Uterus (tissue), 4 donors: ENCODE results near the gene ARAF. TPM values are rescaled to one million over a fixed set of nuclear protein-coding genes. Genes with fewer than 3 reads are reported as not detected.

ENCODE experiments used
- DNase-seq, 2 donors: peaks; one replicate each; pipeline ENCODE4 v3.0.0-alpha.2; 2019 to 2020
- H3K27ac ChIP-seq, 2 donors: fragments of 200-600 bp; sonication (generic); 1 replicate in 1 of 2; 2 replicates in 1 of 2; pipeline ENCODE4 v1.5.1; 2016 to 2018
- H3K27me3 ChIP-seq, 2 donors: fragments of 200-600 bp; sonication (generic); one replicate each; pipeline ENCODE4 v1.5.1; 2018 to 2019; ENCODE audit warnings: control low read depth in 1 of 2
- H3K36me3 ChIP-seq, 2 donors: fragments of 200-600 bp; sonication (generic); one replicate each; pipeline ENCODE4 v1.5.1; 2019; ENCODE audit warnings: control low read depth in 1 of 2
- H3K4me1 ChIP-seq, 2 donors: fragments of 200-600 bp; sonication (generic); one replicate each; pipeline ENCODE4 v1.5.1; 2018 to 2019; ENCODE audit warnings: control low read depth in 1 of 2
- H3K4me3 ChIP-seq, 2 donors: fragments of 200-600 bp; sonication (generic); 1 replicate in 1 of 2; 2 replicates in 1 of 2; pipeline ENCODE4 v1.5.1; 2018 to 2019; ENCODE audit warnings: mild to moderate bottlenecking in 1 of 2
- H3K9me3 ChIP-seq, 2 donors: fragments of 200-600 bp; sonication (generic); one replicate each; pipeline ENCODE4 v1.5.1; 2019; ENCODE audit warnings: control low read depth in 1 of 2
- POLR2A ChIP-seq, 2 donors: fragments of 450-650 bp; IDR thresholded peaks; one replicate each; pipeline ENCODE4 v1.6.1; 2016; ENCODE audit warnings: antibody characterized with exemption in 2 of 2, mild to moderate bottlenecking in 1 of 2, moderate library complexity in 1 of 2
- intact Hi-C: fragments of 100-400 bp; cut with DNase I; formaldehyde crosslinking; loops from one replicate; pipeline ENCODE4 v1.15.1; 2023; ENCODE audit warnings: low total_unique reads
- total RNA-seq, 4 donors: library from RNA; depleted of rRNA in 3 of 4; stranded (reverse); fragments of >200 nt in 3 of 4; gene quantifications; one replicate each; pipeline versions ENCODE4 v1.1.0 to v1.2.4, GENCODE V29; 2014 to 2023
- TF ChIP-seq, protein P1 (sequence below), 4 experiments: fragments of 200-600 bp in 2 of 4; fragments of 450-650 bp in 2 of 4; sonication (generic) in 2 of 4; IDR thresholded peaks; one replicate each; pipeline ENCODE4 v1.5.1; 2016 to 2019; ENCODE audit warnings: antibody characterized with exemption in 4 of 4, mild to moderate bottlenecking in 2 of 4, moderate library complexity in 1 of 4
- donor health status: DM: yes; HTN: yes; CAD: no.

ARAF gene
- total RNA-seq, 4 donors from 2014 or later: 5.6 to 65.6 (median 17.6) TPM

DNA sequence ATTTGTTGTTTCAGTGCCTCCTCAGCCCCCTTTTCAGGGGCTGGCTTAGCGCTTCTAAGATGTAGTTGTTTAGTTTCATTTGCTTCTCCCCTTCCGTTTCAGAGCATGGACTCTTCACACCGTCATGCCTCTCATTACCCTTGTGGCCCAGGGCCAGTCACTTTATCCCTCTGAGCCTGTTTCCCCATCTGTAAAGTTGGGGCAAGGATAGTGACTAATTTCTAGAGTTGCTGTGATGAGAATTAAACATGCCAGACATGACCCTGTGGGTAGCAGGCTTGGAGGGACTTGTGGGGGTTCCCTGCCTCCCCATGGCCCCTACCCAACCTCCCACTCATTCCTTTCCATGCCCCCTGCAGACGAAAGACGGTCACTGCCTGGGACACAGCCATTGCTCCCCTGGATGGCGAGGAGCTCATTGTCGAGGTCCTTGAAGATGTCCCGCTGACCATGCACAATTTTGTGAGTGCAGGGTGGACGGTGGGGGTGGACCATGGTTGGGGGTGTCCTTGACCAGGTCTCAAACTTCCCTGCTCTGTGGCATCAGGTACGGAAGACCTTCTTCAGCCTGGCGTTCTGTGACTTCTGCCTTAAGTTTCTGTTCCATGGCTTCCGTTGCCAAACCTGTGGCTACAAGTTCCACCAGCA lies 3.6 kb downstream of the ARAF start:
- intact Hi-C loops: no loop called here
- H3K27ac ChIP-seq: no peak overlapping the region
- DNase-seq: no peak
- TF ChIP-seq POLR2A (IDR thresholded peaks at IDR 0.05): no peak
- TF ChIP-seq, protein P1, sequence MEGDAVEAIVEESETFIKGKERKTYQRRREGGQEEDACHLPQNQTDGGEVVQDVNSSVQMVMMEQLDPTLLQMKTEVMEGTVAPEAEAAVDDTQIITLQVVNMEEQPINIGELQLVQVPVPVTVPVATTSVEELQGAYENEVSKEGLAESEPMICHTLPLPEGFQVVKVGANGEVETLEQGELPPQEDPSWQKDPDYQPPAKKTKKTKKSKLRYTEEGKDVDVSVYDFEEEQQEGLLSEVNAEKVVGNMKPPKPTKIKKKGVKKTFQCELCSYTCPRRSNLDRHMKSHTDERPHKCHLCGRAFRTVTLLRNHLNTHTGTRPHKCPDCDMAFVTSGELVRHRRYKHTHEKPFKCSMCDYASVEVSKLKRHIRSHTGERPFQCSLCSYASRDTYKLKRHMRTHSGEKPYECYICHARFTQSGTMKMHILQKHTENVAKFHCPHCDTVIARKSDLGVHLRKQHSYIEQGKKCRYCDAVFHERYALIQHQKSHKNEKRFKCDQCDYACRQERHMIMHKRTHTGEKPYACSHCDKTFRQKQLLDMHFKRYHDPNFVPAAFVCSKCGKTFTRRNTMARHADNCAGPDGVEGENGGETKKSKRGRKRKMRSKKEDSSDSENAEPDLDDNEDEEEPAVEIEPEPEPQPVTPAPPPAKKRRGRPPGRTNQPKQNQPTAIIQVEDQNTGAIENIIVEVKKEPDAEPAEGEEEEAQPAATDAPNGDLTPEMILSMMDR (IDR thresholded peaks at IDR 0.05): no peak
- H3K27me3 ChIP-seq: no peaks in the 10 kb centered on the region
- no peaks in the 10 kb centered on the region for H3K9me3 ChIP-seq
- no peak overlapping the region for H3K4me3 ChIP-seq
- H3K4me1 ChIP-seq: no peaks in the 10 kb centered on the region
- no peaks in the 10 kb centered on the region for H3K36me3 ChIP-seq

DNA sequence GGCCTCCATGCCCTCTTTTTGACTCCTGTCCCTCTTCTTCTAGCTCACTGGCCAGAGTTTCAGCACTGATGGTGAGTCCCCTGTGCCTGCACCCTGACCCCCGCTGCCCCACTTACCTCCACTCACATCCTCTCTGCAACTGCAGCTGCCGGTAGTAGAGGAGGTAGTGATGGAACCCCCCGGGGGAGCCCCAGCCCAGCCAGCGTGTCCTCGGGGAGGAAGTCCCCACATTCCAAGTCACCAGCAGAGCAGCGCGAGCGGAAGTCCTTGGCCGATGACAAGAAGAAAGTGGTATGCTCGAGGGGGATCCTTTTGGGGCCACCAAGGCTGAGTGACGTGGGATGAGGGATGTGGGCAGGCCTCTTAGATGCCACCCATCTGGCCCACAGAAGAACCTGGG lies 5.8 kb downstream of the ARAF start:
- intact Hi-C loops: no loop called here
- Histone ChIP-seq H3K27me3 (no peaks in the 10 kb centered on the region), H3K4me3 (no peak overlapping the region), H3K36me3 (no peaks in the 10 kb centered on the region), H3K4me1 (no peaks in the 10 kb centered on the region), H3K9me3 (no peaks in the 10 kb centered on the region), H3K27ac (no peak overlapping the region)
- DNase-seq: no peak
- TF ChIP-seq POLR2A (IDR thresholded peaks at IDR 0.05): no peak
- TF ChIP-seq, protein P1 (IDR thresholded peaks at IDR 0.05): no peak

DNA sequence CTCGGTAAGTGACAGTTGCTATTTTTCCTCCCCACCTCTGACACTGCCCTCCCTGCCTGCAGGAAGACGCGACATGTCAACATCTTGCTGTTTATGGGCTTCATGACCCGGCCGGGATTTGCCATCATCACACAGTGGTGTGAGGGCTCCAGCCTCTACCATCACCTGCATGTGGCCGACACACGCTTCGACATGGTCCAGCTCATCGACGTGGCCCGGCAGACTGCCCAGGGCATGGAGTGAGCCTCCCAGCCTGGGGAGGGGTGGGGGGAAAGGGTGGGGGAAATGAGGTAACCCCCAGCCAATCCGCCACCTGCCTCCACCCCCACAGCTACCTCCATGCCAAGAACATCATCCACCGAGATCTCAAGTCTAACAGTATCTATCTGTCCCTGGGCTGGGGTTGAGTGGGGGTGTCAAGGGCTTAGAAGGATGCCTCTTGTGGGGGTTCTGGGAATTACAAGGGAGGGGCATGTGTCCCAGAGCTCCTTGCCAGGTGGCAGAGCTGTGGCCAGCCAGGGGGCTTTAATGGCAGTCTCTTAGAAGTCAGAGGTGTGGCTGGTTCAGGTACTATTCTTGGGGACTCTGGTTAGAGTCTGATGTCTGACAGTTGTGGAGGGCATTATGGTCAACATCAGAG lies 7.8 kb downstream of the ARAF start:
- Histone ChIP-seq H3K36me3 (no peaks in the 10 kb centered on the region), H3K9me3 (no peaks in the 10 kb centered on the region), H3K4me3 (no peak overlapping the region), H3K27me3 (no peaks in the 10 kb centered on the region), H3K27ac (no peak overlapping the region), H3K4me1 (no peaks in the 10 kb centered on the region)
- TF ChIP-seq, protein P1 (IDR thresholded peaks at IDR 0.05): peak in 1 of 4 experiments; percentile 16
- TF ChIP-seq POLR2A (IDR thresholded peaks at IDR 0.05): no peak
- no peak for DNase-seq
- intact Hi-C loops: no loop called here

DNA sequence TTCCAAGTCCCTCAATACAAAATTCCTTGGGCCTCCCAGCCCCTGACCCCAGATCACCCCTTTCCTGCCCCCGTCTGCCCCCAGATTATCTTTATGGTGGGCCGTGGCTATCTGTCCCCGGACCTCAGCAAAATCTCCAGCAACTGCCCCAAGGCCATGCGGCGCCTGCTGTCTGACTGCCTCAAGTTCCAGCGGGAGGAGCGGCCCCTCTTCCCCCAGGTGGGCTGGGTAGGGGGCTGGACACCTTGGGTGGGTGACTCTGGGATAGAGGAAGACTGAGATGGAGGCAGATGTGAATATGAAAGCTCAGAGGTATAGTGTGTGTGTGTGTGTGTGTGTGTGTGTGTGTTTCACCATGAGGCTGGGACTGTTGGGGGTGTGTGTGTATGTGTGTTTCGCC lies 9.8 kb downstream of the ARAF start:
- H3K36me3 ChIP-seq: no peaks in the 10 kb centered on the region
- TF ChIP-seq, protein P1 (IDR thresholded peaks at IDR 0.05): no peak
- TF ChIP-seq POLR2A (IDR thresholded peaks at IDR 0.05): no peak
- H3K4me1 ChIP-seq: no peaks in the 10 kb centered on the region
- no peak overlapping the region for H3K4me3 ChIP-seq
- no peak for DNase-seq
- H3K27me3 ChIP-seq: no peaks in the 10 kb centered on the region
- H3K27ac ChIP-seq: no peak overlapping the region
- intact Hi-C loops: no loop called here
- H3K9me3 ChIP-seq: no peaks in the 10 kb centered on the region

DNA sequence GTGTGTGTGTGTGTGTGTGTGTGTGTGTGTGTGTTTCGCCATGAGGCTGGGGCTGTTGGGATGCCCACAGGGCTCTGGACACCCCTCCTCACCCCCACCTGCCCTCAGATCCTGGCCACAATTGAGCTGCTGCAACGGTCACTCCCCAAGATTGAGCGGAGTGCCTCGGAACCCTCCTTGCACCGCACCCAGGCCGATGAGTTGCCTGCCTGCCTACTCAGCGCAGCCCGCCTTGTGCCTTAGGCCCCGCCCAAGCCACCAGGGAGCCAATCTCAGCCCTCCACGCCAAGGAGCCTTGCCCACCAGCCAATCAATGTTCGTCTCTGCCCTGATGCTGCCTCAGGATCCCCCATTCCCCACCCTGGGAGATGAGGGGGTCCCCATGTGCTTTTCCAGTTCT lies 10.2 kb downstream of the ARAF start:
- no peaks in the 10 kb centered on the region for H3K27me3 ChIP-seq
- no peaks in the 10 kb centered on the region for H3K9me3 ChIP-seq
- TF ChIP-seq, protein P1 (IDR thresholded peaks at IDR 0.05): no peak
- no peak for TF ChIP-seq POLR2A (IDR thresholded peaks at IDR 0.05)
- H3K4me3 ChIP-seq: no peak overlapping the region
- no peaks in the 10 kb centered on the region for H3K36me3 ChIP-seq
- H3K27ac ChIP-seq: no peak overlapping the region
- no peaks in the 10 kb centered on the region for H3K4me1 ChIP-seq
- DNase-seq: no peak
- intact Hi-C loops: no loop called here
